NOMO-1 treated with DMSO at 0.1 percent for 48 hours (cell line): Measurements from ENCODE around the gene VWA2.

Experiments
- DNase-seq: peaks from one replicate; lab custom pipeline; 2025; ENCODE audit not compliant: unreplicated experiment; lab: John Stamatoyannopoulos, UW

VWA2 gene

GRCh38 chr10:114340816-114341215 is 101.8 kb downstream of the VWA2 start:
- no peak for DNase-seq
